HG02870 (cell line): ENCODE measurements around the gene IGSF8.
"Not testable (repeated sequence)": the region's sequence is repeated elsewhere in the genome, so short reads cannot be mapped to it uniquely, and the experiment has no call there.

ENCODE experiments used
- ATAC-seq: cut with Tn5 transposase; IDR thresholded peaks from one replicate; pipeline ENCODE4 v1.9.1; 2021; ENCODE audit warnings: mild to moderate bottlenecking, moderate library complexity; ENCODE audit not compliant: unreplicated experiment

IGSF8 gene

GRCh38 chr1:160069460-160070231 is 28.8 kb downstream of the IGSF8 start, which contains the start of gene KCNJ10:
Gene KCNJ10, minus strand, starts transcription at chr1:160070160. Its CDS starts 27,628 bp downstream, at chr1:160042532.
- no peak for ATAC-seq

DNA sequence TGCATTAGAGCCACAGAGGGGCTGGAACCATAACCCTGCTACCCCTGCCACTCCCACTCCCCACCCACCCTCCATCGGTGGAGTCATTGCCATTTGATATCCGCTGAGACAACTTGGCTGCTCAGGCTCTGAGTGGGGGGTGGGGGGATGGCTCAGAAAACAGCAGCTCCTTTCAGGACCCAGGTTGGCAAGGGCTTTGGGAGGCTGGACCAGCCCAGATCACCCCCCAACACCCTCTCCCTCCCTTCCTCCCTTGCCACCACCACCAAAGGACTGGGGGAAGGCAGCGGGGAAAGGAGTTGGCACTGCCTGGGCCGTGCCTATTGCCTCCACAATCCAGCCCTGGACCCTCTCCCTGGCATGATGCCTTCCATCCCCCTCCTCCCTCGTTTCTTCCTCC is 30.2 kb downstream of the IGSF8 start:
- no peak for ATAC-seq

- no peak for ATAC-seq
Observed at GRCh38 chr1:160066829-160067745, 31.3 kb downstream of the IGSF8 start.

DNA sequence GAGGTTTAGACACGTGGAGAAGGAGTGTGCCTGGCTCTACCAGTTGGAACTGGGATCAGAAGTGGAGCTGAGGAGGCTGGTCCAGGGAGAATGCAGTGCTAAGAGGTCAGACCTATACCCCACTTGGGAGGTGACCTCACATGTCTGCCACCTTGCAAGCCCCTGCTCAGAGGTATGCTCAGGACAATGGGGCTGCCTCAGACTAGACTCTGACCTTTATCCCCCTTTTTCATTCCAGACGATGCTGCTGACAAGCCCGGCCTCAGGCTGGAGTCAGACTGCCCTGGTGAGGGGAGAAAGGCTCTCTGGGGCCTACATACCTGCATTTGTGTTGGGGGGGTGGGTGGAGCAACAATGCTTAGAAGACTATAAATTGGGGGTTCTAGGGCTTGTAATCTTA is 33.7 kb downstream of the IGSF8 start:
- ATAC-seq, result no peak

DNA sequence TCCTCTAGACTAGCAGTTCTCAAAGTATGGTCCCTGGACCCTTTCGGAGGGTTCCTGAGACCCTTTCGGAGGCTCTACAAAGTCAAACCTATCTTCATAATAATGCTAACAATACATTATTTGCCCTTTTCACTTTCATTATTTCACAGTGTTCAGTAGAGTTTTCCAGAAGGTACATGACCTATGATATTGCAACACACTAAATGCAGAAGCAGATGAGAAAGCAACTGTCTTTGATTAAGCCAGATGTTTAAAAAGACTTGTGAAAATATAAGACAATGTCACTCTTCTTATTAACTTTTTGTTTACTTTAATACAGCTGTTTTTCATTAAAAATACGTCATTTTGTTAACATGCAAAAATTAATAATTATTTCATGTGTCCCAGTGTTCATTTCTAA is 34.3 kb downstream of the IGSF8 start:
- ATAC-seq, result no peak

- ATAC-seq, result no peak
Observed at GRCh38 chr1:160063176-160063575, 35.2 kb downstream of the IGSF8 start.

DNA sequence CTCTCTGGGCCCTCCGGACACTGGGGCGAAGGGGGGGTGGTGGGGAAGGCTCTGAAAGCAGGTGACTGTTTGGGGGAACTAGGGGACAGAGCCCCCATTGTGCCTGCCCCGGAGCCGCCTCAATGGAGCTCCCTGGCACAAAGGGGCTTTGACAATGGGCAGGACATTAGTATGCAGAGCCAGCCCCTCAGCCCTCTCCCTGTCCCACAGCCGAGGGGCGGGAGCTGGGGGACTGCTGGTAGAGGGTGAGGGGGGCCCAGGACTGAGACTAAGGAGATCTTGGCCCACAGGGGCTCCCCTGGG is 36.2 kb downstream of the IGSF8 start:
- ATAC-seq, result no peak

DNA sequence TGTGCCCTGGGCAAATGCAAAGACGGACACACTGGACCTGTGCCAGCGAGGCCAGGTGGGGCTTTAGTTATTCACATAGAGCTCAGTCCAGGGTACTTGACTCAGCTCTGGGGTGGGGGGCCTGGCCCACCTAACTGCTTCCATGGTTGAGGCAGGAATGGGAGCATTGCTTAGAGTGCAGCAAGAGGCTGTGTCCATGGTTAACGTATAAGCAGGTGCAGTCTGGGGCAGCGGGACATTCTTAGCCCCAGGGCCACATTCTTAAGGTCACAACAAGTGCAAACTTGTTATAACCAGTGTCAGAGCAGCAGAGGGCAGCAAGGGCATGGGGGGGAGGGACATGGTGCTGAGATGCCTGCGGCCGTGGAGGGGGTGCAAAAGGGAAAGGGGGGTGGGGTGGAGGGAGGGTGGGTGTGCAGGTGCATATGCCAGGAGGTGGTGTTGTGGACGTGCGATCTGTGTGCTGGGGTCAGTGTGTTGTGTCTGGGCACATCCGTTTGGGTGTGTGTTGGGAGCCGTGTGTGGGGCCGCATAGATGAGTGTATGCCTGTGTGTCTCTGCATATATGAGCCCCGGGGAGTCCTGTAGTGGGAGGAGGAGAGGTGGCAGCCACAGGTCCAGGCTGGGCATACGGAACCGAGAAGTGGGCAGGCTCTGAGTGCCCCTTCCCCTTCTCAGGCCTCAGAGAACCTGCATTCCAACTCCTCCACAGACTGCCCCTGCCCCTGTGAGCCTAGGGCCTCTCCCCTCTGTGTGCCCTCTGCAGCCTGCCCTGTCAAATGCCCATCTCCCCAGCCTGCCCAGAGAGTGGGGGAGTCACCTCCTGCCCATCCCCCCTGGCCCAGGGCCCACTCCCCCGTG is 36.8 kb downstream of the IGSF8 start:
- no peak for ATAC-seq

DNA sequence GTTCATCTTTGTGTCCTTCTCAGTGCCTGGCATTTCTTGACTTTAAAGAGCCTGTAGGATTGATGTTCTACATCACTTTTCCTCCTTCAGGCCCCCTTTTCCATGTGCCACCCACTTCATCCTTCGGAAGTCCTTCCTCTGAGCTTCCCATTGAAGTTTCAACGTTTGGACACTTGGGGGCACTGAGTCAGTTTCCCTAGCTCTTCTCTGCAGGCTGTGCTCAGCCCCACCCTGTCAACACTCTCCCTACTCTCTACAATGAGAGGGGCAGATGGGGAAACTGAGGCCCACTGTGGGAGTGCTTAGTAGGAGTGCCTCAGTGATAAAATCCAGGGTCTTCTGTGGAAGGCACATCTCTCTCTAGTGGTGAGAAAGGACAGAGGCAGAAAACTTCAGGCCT is 40.3 kb downstream of the IGSF8 start:
- no peak for ATAC-seq

DNA sequence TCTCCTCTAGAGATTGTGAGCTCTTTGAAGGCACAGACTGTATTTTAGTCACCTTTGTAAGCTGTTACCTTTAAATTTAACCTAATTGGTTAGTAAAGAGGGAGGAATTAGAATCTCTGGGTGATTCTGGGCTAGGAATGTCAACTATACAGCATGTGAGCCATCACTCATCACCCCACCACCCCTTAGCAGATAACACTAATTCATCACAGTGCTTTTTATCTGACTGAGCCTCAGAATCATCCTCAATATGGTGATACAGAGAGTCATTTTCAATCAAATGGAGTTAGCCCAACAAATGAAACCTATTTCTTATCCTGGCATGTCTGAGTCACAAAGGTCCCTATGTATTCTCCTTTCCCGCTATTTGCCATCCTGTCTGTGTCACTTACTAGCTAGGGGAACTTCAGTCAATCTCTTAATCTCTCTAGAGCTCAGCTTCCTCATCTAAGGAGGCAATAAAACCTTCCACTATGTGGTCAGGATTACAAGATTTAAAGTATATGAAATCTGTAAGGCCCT is 41.7 kb downstream of the IGSF8 start:
- no peak for ATAC-seq

DNA sequence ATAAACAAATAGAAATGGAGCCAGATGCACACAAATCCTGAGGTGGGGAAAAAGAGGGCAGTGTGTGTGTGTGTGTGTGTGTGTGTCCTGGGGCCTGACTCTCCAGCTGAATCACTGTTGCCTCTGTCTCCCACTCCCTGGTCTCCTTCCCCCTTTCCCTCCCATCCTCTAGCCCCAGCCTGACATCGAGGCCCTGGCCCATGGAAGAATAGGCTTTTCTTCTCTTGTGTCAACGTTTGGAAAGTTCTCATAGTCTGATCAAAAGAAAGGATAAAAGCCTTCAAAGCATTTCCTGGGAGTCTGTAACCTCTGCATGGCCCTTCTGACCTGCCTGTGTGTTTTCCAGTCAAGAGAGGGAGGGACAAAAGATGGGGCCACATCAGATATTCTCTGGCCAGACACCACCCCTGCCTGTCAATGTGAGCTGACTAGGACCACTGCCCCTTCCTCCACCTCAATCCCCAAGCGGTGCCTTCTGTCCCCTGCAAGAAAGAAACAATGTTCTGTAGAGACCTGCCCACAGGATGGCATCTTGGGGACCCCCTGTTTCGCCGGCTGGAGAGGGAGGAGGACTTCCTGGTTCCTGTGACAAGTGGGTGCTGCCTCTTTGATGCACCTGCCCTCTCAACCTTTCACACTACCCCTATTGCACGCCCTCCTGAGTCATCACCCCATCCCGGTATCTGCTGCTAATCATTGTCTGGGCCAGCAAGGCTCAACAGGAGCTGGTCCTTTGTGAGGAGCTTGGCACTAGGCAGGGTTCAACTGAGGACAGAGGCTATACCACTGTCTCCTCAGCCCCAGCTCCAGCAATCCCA is 44.7 kb downstream of the IGSF8 start:
- ATAC-seq, result no peak

GRCh38 chr1:160052936-160053335 is 45.5 kb downstream of the IGSF8 start:
- ATAC-seq, result no peak

GRCh38 chr1:160050619-160051018 is 47.8 kb downstream of the IGSF8 start:
- ATAC-seq, result no peak

DNA sequence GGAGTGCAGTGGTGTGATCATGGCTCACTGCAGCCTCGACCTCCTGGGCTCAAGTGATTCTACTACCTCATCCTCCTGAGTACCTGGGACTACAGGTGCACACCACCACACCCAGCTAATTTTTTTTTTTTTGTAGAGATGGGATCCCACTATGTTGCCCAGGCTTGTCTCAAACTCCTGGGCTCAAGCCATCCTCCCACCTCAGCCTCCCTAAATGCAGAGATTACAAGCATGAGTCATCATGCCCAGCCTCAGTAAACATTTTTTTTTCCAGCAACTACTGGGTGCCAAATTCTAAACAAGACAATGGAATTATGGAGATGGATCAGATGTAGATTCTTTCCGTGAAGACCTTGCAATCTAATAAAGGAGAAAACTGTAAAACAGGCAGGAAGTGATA is 48.2 kb downstream of the IGSF8 start:
- not testable (repeated sequence) for ATAC-seq

DNA sequence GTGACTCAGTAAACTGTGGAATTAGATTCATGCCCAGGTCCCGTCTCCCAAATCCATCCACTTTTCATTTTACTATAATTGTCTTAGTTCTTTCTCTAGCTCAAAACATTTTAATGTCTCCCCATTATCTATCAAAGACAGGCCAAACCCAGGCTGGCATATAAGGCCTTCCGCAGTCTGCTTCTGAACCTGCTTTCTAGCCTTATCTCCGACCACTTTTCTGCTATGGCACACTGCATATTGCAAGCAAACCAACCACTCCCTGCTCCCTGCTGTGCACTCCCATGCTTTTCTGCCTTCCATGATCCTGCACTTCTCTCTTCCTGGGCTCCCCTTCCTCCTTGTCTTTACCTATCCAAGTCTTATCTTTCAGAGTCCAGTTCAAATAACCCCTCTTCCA is 49.3 kb downstream of the IGSF8 start:
- ATAC-seq, result no peak

- ATAC-seq, result no peak
Observed at GRCh38 chr1:160048335-160048734, 50.1 kb downstream of the IGSF8 start.

GRCh38 chr1:160047111-160047991 is 51.1 kb downstream of the IGSF8 start:
- ATAC-seq, result no peak

DNA sequence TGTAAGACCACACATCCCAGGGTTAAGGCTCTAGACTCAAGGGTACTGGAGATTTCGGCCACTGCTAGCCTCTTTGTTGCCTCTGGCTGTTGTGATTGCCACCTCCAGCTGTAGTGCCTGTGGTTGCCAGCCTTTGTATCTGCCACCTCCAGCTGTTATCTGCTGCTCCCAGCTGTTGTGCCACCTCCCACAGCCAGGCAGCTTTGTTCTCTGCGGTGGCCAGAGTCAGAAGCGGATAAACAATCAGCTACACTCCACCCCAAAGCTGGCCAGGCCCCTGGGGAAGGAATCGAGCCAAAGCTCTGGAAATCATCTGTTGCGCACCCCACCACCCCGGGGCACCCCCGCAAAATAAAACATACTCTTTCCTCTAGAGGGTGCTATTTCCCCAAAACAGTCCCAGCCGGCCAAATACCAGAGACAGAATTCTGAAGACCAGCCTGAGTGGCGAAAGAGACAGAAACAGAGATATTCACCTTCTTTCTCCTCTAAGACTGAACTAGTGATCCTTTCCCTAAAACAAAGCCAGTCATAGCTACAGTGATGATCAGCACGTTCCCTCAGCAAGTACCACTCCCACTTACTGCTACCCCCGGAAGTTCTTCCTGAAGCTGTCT is 51.8 kb downstream of the IGSF8 start:
- no peak for ATAC-seq

GRCh38 chr1:160045653-160046052 is 52.8 kb downstream of the IGSF8 start:
- no peak for ATAC-seq
